HepG2 (cell line): ENCODE data around the gene CTNND2. TPM values are rescaled to one million over a fixed set of nuclear protein-coding genes. Genes with fewer than 3 reads are reported as not detected.

Experiments used
- ATAC-seq: fragments of 200-7000 bp; cut with Tn5 transposase; 3 replicates; pipeline ENCODE4 v1.9.1; 2020; ENCODE audit warnings: mild to moderate bottlenecking, moderate library complexity
- BruUV-seq: library from RNA; stranded (reverse); fragments of 400-500 nt; replicated peaks from 2 replicates; lab custom pipeline; 2021; lab: Mats Ljungman, UMichigan
- CTCF ChIA-PET: fragments of 300-600 bp; formaldehyde crosslinking; extraction: SDS; loops from one replicate; lab custom pipeline; 2021; ENCODE audit warnings: low total read pairs, inconsistent platforms, low intra/inter-chr PET ratio; lab: Yijun Ruan, JAX
- POLR2A ChIA-PET: fragments of 350-600 bp; sonication (Branson Sonifier 250); formaldehyde crosslinking; loops from one replicate; lab custom pipeline; 2020; ENCODE audit warnings: antibody characterized with exemption, inconsistent platforms; lab: Yijun Ruan, JAX
- DNase-seq: peaks from one replicate; pipeline ENCODE4 v3.0.0-alpha.2; 2015; ENCODE audit warnings: low spot score
- FAIRE-seq: peaks from 3 replicates; lab custom pipeline; 2011; peaks lifted over from hg19 to GRCh38; lab: Jason Lieb, UNC
- H2AFZ ChIP-seq: one replicate; pipeline ENCODE4 v1.6.1; 2011; ENCODE audit warnings: low read length, inconsistent platforms
- H3K27ac ChIP-seq: fragments of 300-600 bp; 3 replicates; pipeline ENCODE4 v1.8.0; 2011; ENCODE audit warnings: mixed run types, mild to moderate bottlenecking, mixed read lengths, low read length, inconsistent platforms; ENCODE audit not compliant: insufficient read depth; ENCODE audit errors: extremely low read length
- H3K27me3 ChIP-seq, 2 experiments: fragments of 200-600 bp in 1 of 2; 2 replicates in 1 of 2; 3 replicates in 1 of 2; pipeline versions ENCODE4 v1.6.0 to v1.8.0; 2011; ENCODE audit warnings: low read length in 2 of 2, mild to moderate bottlenecking in 2 of 2, moderate library complexity in 2 of 2, inconsistent platforms in 1 of 2; ENCODE audit not compliant: insufficient read depth in 2 of 2, control insufficient read depth in 1 of 2
- H3K36me3 ChIP-seq, 2 experiments: fragments of 200-600 bp in 1 of 2; replicated peaks in 1 of 2; 2 replicates in 1 of 2; 3 replicates in 1 of 2; pipeline versions ENCODE4 v1.5.1 to v1.8.0; 2011; ENCODE audit warnings: low read length in 2 of 2, inconsistent platforms in 1 of 2; ENCODE audit not compliant: insufficient read depth in 2 of 2, control insufficient read depth in 1 of 2
- H3K4me1 ChIP-seq: 2 replicates; pipeline ENCODE4 v1.5.1; 2012; ENCODE audit warnings: low read length, inconsistent platforms; ENCODE audit not compliant: insufficient read depth
- H3K4me2 ChIP-seq: 2 replicates; pipeline ENCODE4 v1.6.0; 2011; ENCODE audit warnings: low read depth, low read length, inconsistent platforms
- H3K4me3 ChIP-seq, 3 experiments: fragments of 200-600 bp in 1 of 3; sonication (generic), shearing (Covaris generic) in 1 of 3; replicated peaks in 1 of 3; 2 replicates each; pipeline ENCODE4 v1.5.1; 2011 to 2016; ENCODE audit warnings: low read length in 3 of 3, inconsistent platforms in 2 of 3, low read depth in 2 of 3, mild to moderate bottlenecking in 2 of 3, control low read depth in 1 of 3, mixed read lengths in 1 of 3; ENCODE audit not compliant: insufficient read depth in 1 of 3
- H3K79me2 ChIP-seq: one replicate; pipeline ENCODE4 v1.6.1; 2011; ENCODE audit warnings: low read length, inconsistent platforms; ENCODE audit not compliant: insufficient read depth
- H3K9ac ChIP-seq: 2 replicates; pipeline ENCODE4 v1.6.0; 2011; ENCODE audit warnings: mild to moderate bottlenecking, low read depth, low read length, inconsistent platforms; ENCODE audit not compliant: insufficient read depth
- H3K9me3 ChIP-seq: 2 replicates; pipeline ENCODE4 v1.5.1; 2012; ENCODE audit warnings: mild to moderate bottlenecking, low read length
- H4K20me1 ChIP-seq: 2 replicates; pipeline ENCODE4 v1.6.0; 2011; ENCODE audit warnings: inconsistent platforms, mild to moderate bottlenecking, low read length, moderate library complexity; ENCODE audit not compliant: insufficient read depth
- ARNTL ChIP-seq: sonication (generic); formaldehyde crosslinking; IDR thresholded peaks from 2 replicates; pipeline ENCODE4 v1.4.0; 2020; ENCODE audit warnings: mild to moderate bottlenecking, missing genetic modification reagents
- KLF11 ChIP-seq: IDR thresholded peaks from 2 replicates; pipeline ENCODE4 v1.6.1; 2016; ENCODE audit warnings: missing compliant biosample characterization
- NCOA2 ChIP-seq: sonication (generic); formaldehyde crosslinking; IDR thresholded peaks from 2 replicates; pipeline ENCODE4 v1.8.0; 2022; ENCODE audit warnings: inconsistent platforms
- XRCC5 ChIP-seq: fragments of 200-400 bp; formaldehyde crosslinking; optimal IDR thresholded peaks from 2 replicates; pipeline ENCODE3; 2017; ENCODE audit warnings: mild to moderate bottlenecking, low read length
- YEATS4 ChIP-seq: sonication (generic); formaldehyde crosslinking; IDR thresholded peaks from 2 replicates; pipeline ENCODE4 v1.4.0; 2020; ENCODE audit warnings: missing genetic modification reagents, borderline replicate concordance
- ZNF34 ChIP-seq: sonication (generic); formaldehyde crosslinking; IDR thresholded peaks from 2 replicates; pipeline ENCODE4 v1.4.0; 2020; ENCODE audit warnings: mild to moderate bottlenecking, missing genetic modification reagents, borderline replicate concordance
- ZNF841 ChIP-seq: sonication (generic); formaldehyde crosslinking; IDR thresholded peaks from 2 replicates; pipeline ENCODE4 v1.8.1; 2023; ENCODE audit warnings: missing genetic modification reagents, borderline replicate concordance
- WGBS: methylation state at CpG from one replicate; pipeline ENCODE4 v1.1.6; 2017; ENCODE audit warnings: low lambda C conversion rate; 5-methylcytosine and 5-hydroxymethylcytosine counted together
- in situ Hi-C: cut with HindIII; loops from 2 replicates; pipeline ENCODE4 v1.10.0; 2017; ENCODE audit warnings: low pct_unique_long_range_greater_than_20kb; ENCODE audit not compliant: extremely low pct_ligation_motif_present
- intact Hi-C: fragments of 100-400 bp; cut with micrococcal nuclease; formaldehyde crosslinking; loops from one replicate; pipeline ENCODE4 v1.10.0; 2022; ENCODE audit not compliant: unreplicated experiment
- polyA plus RNA-seq, 8 experiments: library from polyadenylated mRNA; depleted of rRNA in 3 of 8; stranded (reverse) in 7 of 8; unstranded in 1 of 8; fragments of >200 nt; fragmentation: Illumina TruSeq in 4 of 8; extraction: Trizol in 4 of 8; gene quantifications; 2 replicates each; pipeline versions ENCODE4 v1.2.1 to v1.2.3, GENCODE V29; 2011 to 2016; ENCODE audit warnings: low read depth in 4 of 8, missing spikeins in 1 of 8, mixed read lengths in 1 of 8; ENCODE audit not compliant: insufficient read depth in 1 of 8
- total RNA-seq, 5 experiments: library from RNA; depleted of rRNA; stranded (reverse); fragments of >200 nt; fragmentation: Illumina TruSeq; extraction: Trizol; gene quantifications; 2 replicates each; pipeline ENCODE4 v1.2.3, GENCODE V29; 2016; ENCODE audit warnings: low read depth in 1 of 5
- TF ChIP-seq, protein P1 (sequence below): sonication (generic); formaldehyde crosslinking; IDR thresholded peaks from 2 replicates; pipeline ENCODE4 v1.5.1; 2020; ENCODE audit warnings: mild to moderate bottlenecking, missing genetic modification reagents, moderate library complexity
- TF ChIP-seq, protein P2 (sequence below), 2 experiments: fragments of 450-650 bp in 1 of 2; sonication (generic) in 1 of 2; formaldehyde crosslinking in 1 of 2; IDR thresholded peaks; 2 replicates each; pipeline versions ENCODE4 v1.6.1 to v1.8.0; 2016 to 2022; ENCODE audit warnings: antibody characterized with exemption in 1 of 2, mild to moderate bottlenecking in 1 of 2, missing genetic modification reagents in 1 of 2
- TF ChIP-seq, protein P3 (sequence below): sonication (generic); formaldehyde crosslinking; IDR thresholded peaks from 2 replicates; pipeline ENCODE4 v1.4.0; 2020; ENCODE audit warnings: mild to moderate bottlenecking, missing genetic modification reagents

The CTNND2 gene
- total and polyA plus RNA-seq, 2 of the 13 experiments (the other 11 are each of a cell fraction or from before 2014, with no cell fraction given), result not detected

DNA sequence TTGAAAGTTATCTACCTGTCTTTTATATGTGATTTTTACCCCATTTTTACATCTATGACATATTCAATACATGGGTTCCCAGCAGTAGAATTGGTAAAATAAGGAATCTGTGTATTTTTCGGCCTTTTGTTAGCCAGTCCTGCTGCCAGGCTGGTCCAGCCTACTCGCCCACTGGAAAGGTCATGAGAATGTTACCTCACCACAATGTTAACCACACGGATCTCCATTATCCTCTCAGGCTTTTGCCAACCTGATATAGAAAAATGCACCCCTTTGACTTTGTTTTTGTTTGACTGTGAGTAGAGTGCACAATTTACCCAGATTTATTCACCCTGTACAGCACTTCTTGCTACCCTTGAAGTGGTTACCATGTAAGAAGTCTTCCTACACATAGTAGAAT lies 167.2 kb downstream of the CTNND2 start:
- no peak for ATAC-seq
- Histone ChIP-seq H3K79me2 (no peaks in the 10 kb centered on the region), H3K4me1 (peaks cover 27% of the 10 kb centered on the region), H3K4me3 (no peak overlapping the region), H3K4me2 (no peak overlapping the region), H3K9me3 (no peaks in the 10 kb centered on the region), H3K9ac (no peak overlapping the region), H4K20me1 (no peaks in the 10 kb centered on the region), H3K27ac (no peak overlapping the region), H2AFZ (no peak overlapping the region), H3K27me3 (no peaks in the 10 kb centered on the region), H3K36me3 (no peaks in the 10 kb centered on the region)
- in situ Hi-C loops (no loop called here), intact Hi-C loops (no loop called here)
- POLR2A ChIA-PET, result no interaction called here
- WGBS, result 4% methylated on average over 3 of the region's 3 CpGs
- CTCF ChIA-PET, result no interaction called here
- DNase-seq, result no peak
- no TSS peak for BruUV-seq
- no peak for FAIRE-seq
- TF ChIP-seq NCOA2 (no peak), ZNF841 (CRISPR knock-in tag) (no peak), XRCC5 (no peak), ZNF34 (CRISPR knock-in tag) (no peak), YEATS4 (no peak), ARNTL (no peak), KLF11 (no peak)
- TF ChIP-seq, protein P1, sequence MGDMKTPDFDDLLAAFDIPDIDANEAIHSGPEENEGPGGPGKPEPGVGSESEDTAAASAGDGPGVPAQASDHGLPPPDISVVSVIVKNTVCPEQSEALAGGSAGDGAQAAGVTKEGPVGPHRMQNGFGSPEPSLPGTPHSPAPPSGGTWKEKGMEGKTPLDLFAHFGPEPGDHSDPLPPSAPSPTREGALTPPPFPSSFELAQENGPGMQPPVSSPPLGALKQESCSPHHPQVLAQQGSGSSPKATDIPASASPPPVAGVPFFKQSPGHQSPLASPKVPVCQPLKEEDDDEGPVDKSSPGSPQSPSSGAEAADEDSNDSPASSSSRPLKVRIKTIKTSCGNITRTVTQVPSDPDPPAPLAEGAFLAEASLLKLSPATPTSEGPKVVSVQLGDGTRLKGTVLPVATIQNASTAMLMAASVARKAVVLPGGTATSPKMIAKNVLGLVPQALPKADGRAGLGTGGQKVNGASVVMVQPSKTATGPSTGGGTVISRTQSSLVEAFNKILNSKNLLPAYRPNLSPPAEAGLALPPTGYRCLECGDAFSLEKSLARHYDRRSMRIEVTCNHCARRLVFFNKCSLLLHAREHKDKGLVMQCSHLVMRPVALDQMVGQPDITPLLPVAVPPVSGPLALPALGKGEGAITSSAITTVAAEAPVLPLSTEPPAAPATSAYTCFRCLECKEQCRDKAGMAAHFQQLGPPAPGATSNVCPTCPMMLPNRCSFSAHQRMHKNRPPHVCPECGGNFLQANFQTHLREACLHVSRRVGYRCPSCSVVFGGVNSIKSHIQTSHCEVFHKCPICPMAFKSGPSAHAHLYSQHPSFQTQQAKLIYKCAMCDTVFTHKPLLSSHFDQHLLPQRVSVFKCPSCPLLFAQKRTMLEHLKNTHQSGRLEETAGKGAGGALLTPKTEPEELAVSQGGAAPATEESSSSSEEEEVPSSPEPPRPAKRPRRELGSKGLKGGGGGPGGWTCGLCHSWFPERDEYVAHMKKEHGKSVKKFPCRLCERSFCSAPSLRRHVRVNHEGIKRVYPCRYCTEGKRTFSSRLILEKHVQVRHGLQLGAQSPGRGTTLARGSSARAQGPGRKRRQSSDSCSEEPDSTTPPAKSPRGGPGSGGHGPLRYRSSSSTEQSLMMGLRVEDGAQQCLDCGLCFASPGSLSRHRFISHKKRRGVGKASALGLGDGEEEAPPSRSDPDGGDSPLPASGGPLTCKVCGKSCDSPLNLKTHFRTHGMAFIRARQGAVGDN (CRISPR knock-in tag), result no peak
- TF ChIP-seq, protein P2, sequence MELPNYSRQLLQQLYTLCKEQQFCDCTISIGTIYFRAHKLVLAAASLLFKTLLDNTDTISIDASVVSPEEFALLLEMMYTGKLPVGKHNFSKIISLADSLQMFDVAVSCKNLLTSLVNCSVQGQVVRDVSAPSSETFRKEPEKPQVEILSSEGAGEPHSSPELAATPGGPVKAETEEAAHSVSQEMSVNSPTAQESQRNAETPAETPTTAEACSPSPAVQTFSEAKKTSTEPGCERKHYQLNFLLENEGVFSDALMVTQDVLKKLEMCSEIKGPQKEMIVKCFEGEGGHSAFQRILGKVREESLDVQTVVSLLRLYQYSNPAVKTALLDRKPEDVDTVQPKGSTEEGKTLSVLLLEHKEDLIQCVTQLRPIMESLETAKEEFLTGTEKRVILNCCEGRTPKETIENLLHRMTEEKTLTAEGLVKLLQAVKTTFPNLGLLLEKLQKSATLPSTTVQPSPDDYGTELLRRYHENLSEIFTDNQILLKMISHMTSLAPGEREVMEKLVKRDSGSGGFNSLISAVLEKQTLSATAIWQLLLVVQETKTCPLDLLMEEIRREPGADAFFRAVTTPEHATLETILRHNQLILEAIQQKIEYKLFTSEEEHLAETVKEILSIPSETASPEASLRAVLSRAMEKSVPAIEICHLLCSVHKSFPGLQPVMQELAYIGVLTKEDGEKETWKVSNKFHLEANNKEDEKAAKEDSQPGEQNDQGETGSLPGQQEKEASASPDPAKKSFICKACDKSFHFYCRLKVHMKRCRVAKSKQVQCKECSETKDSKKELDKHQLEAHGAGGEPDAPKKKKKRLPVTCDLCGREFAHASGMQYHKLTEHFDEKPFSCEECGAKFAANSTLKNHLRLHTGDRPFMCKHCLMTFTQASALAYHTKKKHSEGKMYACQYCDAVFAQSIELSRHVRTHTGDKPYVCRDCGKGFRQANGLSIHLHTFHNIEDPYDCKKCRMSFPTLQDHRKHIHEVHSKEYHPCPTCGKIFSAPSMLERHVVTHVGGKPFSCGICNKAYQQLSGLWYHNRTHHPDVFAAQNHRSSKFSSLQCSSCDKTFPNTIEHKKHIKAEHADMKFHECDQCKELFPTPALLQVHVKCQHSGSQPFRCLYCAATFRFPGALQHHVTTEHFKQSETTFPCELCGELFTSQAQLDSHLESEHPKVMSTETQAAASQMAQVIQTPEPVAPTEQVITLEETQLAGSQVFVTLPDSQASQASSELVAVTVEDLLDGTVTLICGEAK (IDR thresholded peaks at IDR 0.05), result no peak
- TF ChIP-seq, protein P2 (CRISPR knock-in tag; IDR thresholded peaks at IDR 0.05), result no peak
- TF ChIP-seq, protein P3, sequence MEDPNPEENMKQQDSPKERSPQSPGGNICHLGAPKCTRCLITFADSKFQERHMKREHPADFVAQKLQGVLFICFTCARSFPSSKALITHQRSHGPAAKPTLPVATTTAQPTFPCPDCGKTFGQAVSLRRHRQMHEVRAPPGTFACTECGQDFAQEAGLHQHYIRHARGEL (CRISPR knock-in tag), result no peak
